ENCODE measurements around the gene RPS13. TPM values are rescaled to one million over a fixed set of nuclear protein-coding genes. Genes with fewer than 3 reads are reported as not detected.

RPS13 gene
- total RNA-seq (2022; extraction: Qiagen RNA extraction) = 1,494 to 1,714 TPM (median 1,549 TPM) in 5 replicates

DNA sequence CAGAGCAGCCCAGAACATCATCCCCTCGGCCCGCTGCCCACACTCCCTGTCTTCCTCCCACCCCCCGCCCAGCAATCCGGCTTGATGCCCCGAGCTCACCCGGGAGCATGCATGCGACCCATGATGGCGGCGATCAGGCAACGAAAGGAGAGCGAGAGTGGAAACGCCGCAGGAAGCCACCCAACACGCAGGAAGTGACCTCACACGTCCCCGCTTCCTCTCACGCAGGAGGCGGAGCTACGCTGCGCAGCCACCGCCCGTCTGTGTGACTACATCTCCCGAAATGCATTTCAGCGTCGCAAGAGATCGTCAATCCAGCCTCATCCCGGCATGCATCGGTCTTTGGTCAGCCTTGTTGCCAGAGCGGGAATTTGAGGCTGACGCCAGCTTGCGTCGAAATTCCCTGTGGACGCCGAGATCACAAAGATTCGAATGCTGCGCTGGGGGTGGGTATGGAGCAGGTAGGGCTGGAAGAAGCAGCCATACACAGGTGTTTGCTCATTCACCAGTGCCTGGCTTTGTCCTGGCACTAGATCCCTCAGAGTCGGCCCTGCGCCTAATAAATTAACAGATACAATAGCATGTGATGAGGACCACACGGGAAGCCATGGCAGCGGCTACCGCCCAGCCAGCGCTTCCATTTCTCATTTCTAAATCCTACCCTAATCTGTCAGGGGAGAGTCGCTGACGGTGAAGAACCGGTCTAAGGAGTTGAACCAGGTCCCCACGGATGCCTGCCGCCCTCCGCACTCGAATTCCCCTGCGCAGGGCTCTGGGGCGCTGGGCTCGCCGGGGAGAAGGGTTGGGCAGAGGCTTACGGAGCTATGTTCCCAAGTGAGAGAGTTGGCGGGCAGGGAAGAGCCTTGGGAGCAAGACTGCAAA lies at the start of gene RPS13:
TSS of gene RPS13 (minus strand) at position 148 of the 882 bp plus-strand sequence. CDS start at position 122, 26 bp downstream.

Other genes starting within 250 kb of the RPS13 start
- gene PLEKHA7, start 63.3 kb downstream of the RPS13 start, total RNA-seq (2022; extraction: Qiagen RNA extraction) = 56.2 to 65.6 TPM (median 58.3 TPM) in 5 replicates
- gene PIK3C2A, start 130.3 kb upstream of the RPS13 start, total RNA-seq (2022; extraction: Qiagen RNA extraction) = 10.8 to 16.3 TPM (median 14.4 TPM) in 5 replicates
- gene NUCB2, start 199.1 kb upstream of the RPS13 start, total RNA-seq (2022; extraction: Qiagen RNA extraction) = 27.4 to 30.3 TPM (median 28.9 TPM) in 5 replicates